Heart left ventricle (tissue), 13 donors: ENCODE measurements around the gene OR5AC2.

Source experiments
- POLR2A ChIP-seq, 2 donors: fragments of 450-650 bp; IDR thresholded peaks; one replicate each; pipeline ENCODE4 v1.6.1; 2017; ENCODE audit warnings: antibody characterized with exemption in 2 of 2, mild to moderate bottlenecking in 2 of 2, moderate library complexity in 2 of 2
- TF ChIP-seq, protein P1 (sequence below), 12 donors: fragments of 200-600 bp; sonication (generic) in 4 of 12; IDR thresholded peaks; one replicate each; pipeline versions ENCODE4 v1.5.0 to v1.8.0; 2018 to 2022; ENCODE audit warnings: antibody characterized with exemption in 12 of 12, mild to moderate bottlenecking in 5 of 12
- donor health status: ischemic (EF 13 %, LVEDD 7.1; RV severe dilation, severe dysfunction).
- donor health status: DM: no; HTN: yes; CAD: no.
- donor health status: DM: no; HTN: no; CAD: no.
- donor health status: ischemic (EF 25% LVEDD 6.9; RV normal size, moderate dysfunction).
- donor health status: ischemic (EF 25% LVEDD 5.7; RV mildly dilated, moderate dysfunction).
- donor health status: ischemic (EF 35%, LVEDD 5.7; RV mildly dilated, moderate dysfunction).
- donor health status: nonischemic (EF 11% LVEDD 7.7; RV severe dilation, severe dysfunction).
- donor health status: DM: yes; HTN: yes; CAD: no.
- donor health status: PGD.
- donor health status: ischemic (EF 29% LVEDD 5.4; RV normal size, mild dysfunction).
- donor health status: nonischemic (EF 23%, LVEDD 6.1; RV moderate dilation, normal function).

DNA sequence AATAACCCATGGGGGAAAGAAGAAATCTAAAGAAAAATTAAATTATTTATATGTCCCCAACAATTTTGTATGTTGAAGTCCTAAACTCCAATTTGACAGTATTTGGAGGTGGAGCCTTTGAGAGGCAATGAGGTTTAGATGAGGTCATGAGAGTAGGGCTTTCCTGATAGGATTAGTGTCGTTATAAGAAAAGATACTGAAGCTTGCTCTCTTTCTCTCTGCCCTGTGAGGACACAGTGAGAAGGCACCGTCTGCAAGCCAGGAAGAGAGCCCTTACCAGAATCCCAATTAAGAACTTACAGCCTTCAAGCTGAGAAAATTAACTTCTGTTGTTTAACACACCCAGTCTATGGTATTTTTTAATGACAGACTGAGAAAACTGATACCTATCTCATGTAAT lies 16.1 kb upstream of the OR5AC2 start:
- TF ChIP-seq, protein P1, sequence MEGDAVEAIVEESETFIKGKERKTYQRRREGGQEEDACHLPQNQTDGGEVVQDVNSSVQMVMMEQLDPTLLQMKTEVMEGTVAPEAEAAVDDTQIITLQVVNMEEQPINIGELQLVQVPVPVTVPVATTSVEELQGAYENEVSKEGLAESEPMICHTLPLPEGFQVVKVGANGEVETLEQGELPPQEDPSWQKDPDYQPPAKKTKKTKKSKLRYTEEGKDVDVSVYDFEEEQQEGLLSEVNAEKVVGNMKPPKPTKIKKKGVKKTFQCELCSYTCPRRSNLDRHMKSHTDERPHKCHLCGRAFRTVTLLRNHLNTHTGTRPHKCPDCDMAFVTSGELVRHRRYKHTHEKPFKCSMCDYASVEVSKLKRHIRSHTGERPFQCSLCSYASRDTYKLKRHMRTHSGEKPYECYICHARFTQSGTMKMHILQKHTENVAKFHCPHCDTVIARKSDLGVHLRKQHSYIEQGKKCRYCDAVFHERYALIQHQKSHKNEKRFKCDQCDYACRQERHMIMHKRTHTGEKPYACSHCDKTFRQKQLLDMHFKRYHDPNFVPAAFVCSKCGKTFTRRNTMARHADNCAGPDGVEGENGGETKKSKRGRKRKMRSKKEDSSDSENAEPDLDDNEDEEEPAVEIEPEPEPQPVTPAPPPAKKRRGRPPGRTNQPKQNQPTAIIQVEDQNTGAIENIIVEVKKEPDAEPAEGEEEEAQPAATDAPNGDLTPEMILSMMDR (IDR thresholded peaks at IDR 0.05): no peak
- TF ChIP-seq POLR2A (IDR thresholded peaks at IDR 0.05): no peak
